Fibroblast of the aortic adventitia (primary cell): ENCODE measurements around the gene KCNC2. TPM values are rescaled to one million over a fixed set of nuclear protein-coding genes. Genes with fewer than 3 reads are reported as not detected.

Source experiments
- DNase-seq: peaks from one replicate; pipeline ENCODE4 v3.0.0-alpha.2; 2010; ENCODE audit warnings: low read depth
- H3K4me3 ChIP-seq: 2 replicates; pipeline ENCODE4 v1.5.1; 2011; ENCODE audit warnings: low read depth, mild to moderate bottlenecking, control low read depth, low read length, moderate library complexity
- CTCF ChIP-seq: IDR thresholded peaks from 2 replicates; pipeline ENCODE4 v1.5.1; 2011; ENCODE audit warnings: mild to moderate bottlenecking, low read length, control low read depth, inconsistent platforms; ENCODE audit not compliant: insufficient read depth
- total RNA-seq: library from RNA; depleted of rRNA; stranded (reverse); fragments of >200 nt; gene quantifications from 2 replicates; pipeline ENCODE4 v1.2.3, GENCODE V29; 2012; ENCODE audit warnings: low replicate concordance

KCNC2 gene
- total RNA-seq, 1 donor, result not detected

GRCh38 chr12:75139196-75139595, 70.4 kb downstream of the KCNC2 start:
- no peak for TF ChIP-seq CTCF
- H3K4me3 ChIP-seq, result no peak overlapping the region
- no peak for DNase-seq

- DNase-seq, result no peak
- no peak overlapping the region for H3K4me3 ChIP-seq
- TF ChIP-seq CTCF, result no peak
Observed at GRCh38 chr12:75137896-75138295, 71.7 kb downstream of the KCNC2 start.

- no peak for DNase-seq
- no peak overlapping the region for H3K4me3 ChIP-seq
- TF ChIP-seq CTCF, result no peak
Observed at GRCh38 chr12:75135026-75135425, 74.6 kb downstream of the KCNC2 start.

- DNase-seq, result no peak
- no peak overlapping the region for H3K4me3 ChIP-seq
- TF ChIP-seq CTCF, result no peak
Observed at GRCh38 chr12:75130811-75131210, 78.8 kb downstream of the KCNC2 start.

GRCh38 chr12:75129275-75129674, 80.4 kb downstream of the KCNC2 start:
- no peak overlapping the region for H3K4me3 ChIP-seq
- DNase-seq, result no peak
- TF ChIP-seq CTCF, result no peak

GRCh38 chr12:75121036-75121705, 88.5 kb downstream of the KCNC2 start:
- DNase-seq, result no peak
- no peak for TF ChIP-seq CTCF
- no peak overlapping the region for H3K4me3 ChIP-seq

- TF ChIP-seq CTCF, result no peak
- no peak overlapping the region for H3K4me3 ChIP-seq
- peak; percentile 14 for DNase-seq
Observed at GRCh38 chr12:75120311-75120711, 89.3 kb downstream of the KCNC2 start.
